Measurements from ENCODE around the gene WWOX. TPM values are rescaled to one million over a fixed set of nuclear protein-coding genes. Genes with fewer than 3 reads are reported as not detected.
"Not testable (repeated sequence)": the region's sequence is repeated elsewhere in the genome, so short reads cannot be mapped to it uniquely, and the experiment has no call there.

WWOX gene
- total RNA-seq, 6 donors from 2014 or later: 18.7 to 167 (median 31.0) TPM

- Histone ChIP-seq H3K4me3 (no peak overlapping the region), H3K27me3 (no peaks in the 10 kb centered on the region), H3K27ac (no peak overlapping the region), H3K36me3 (no peaks in the 10 kb centered on the region), H3K9me3 (no peaks in the 10 kb centered on the region), H3K4me1 (no peaks in the 10 kb centered on the region)
- ATAC-seq (ENCODE audit: low FRiP score in 2 of 2) (no peak), DNase-seq (no peak)
- TF ChIP-seq POLR2AphosphoS5 (IDR thresholded peaks at IDR 0.05): no peak
- TF ChIP-seq CTCF (IDR thresholded peaks at IDR 0.05): no peak
- no peak for TF ChIP-seq EP300 (IDR thresholded peaks at IDR 0.05)
- no peak for TF ChIP-seq POLR2A (IDR thresholded peaks at IDR 0.05)
- 85 to 87% methylated on average over 4 of the region's 4 CpGs for WGBS, 2 donors
Observed at GRCh38 chr16:79051313-79051712, 951.9 kb downstream of the WWOX start.

GRCh38 chr16:79052198-79052597 lies 952.7 kb downstream of the WWOX start:
- H3K4me1 ChIP-seq; H3K4me3 ChIP-seq; ATAC-seq (ENCODE audit: low FRiP score in 2 of 2); H3K9me3 ChIP-seq; DNase-seq; H3K36me3 ChIP-seq; H3K27me3 ChIP-seq; H3K27ac ChIP-seq: not testable (repeated sequence)
- WGBS, 2 donors: 92% methylated on average over 4 of the region's 4 CpGs

GRCh38 chr16:79053577-79053976 lies 954.1 kb downstream of the WWOX start:
- no peak overlapping the region for H3K4me3 ChIP-seq
- WGBS, 2 donors: 93 to 95% methylated on average over 4 of the region's 4 CpGs
- no peaks in the 10 kb centered on the region for H3K4me1 ChIP-seq
- no peaks in the 10 kb centered on the region for H3K36me3 ChIP-seq
- ATAC-seq (ENCODE audit: low FRiP score in 2 of 2) (no peak), DNase-seq (no peak)
- no peaks in the 10 kb centered on the region for H3K9me3 ChIP-seq
- TF ChIP-seq POLR2A (IDR thresholded peaks at IDR 0.05) (no peak), EP300 (IDR thresholded peaks at IDR 0.05) (no peak), POLR2AphosphoS5 (IDR thresholded peaks at IDR 0.05) (no peak)
- no peaks in the 10 kb centered on the region for H3K27me3 ChIP-seq
- no peak overlapping the region for H3K27ac ChIP-seq

GRCh38 chr16:79054211-79054984 lies 954.9 kb downstream of the WWOX start:
- Histone ChIP-seq H3K27me3 (no peaks in the 10 kb centered on the region), H3K4me3 (no peak overlapping the region), H3K9me3 (no peaks in the 10 kb centered on the region), H3K4me1 (no peaks in the 10 kb centered on the region), H3K36me3 (no peaks in the 10 kb centered on the region), H3K27ac (no peak overlapping the region)
- DNase-seq (no peak), ATAC-seq (ENCODE audit: low FRiP score in 2 of 2) (no peak)
- TF ChIP-seq EP300 (IDR thresholded peaks at IDR 0.05): no peak
- no peak for TF ChIP-seq CTCF (IDR thresholded peaks at IDR 0.05)
- TF ChIP-seq POLR2A (IDR thresholded peaks at IDR 0.05): no peak
- no peak for TF ChIP-seq POLR2AphosphoS5 (IDR thresholded peaks at IDR 0.05)
- WGBS, 2 donors: 82 to 85% methylated on average over 13 of the region's 13 CpGs

- no peak for TF ChIP-seq POLR2A (IDR thresholded peaks at IDR 0.05)
- TF ChIP-seq CTCF (IDR thresholded peaks at IDR 0.05): no peak
- TF ChIP-seq POLR2AphosphoS5 (IDR thresholded peaks at IDR 0.05): no peak
- TF ChIP-seq EP300 (IDR thresholded peaks at IDR 0.05): no peak
- WGBS, 2 donors: 92 to 93% methylated on average over 3 of the region's 3 CpGs
Observed at GRCh38 chr16:79055251-79055970, 956.0 kb downstream of the WWOX start.

More at GRCh38 chr16:79055251-79055970, 956.0 kb downstream of the WWOX start:
- ATAC-seq (ENCODE audit: low FRiP score in 2 of 2) (no peak), DNase-seq (no peak)
- no peaks in the 10 kb centered on the region for H3K27me3 ChIP-seq
- no peak overlapping the region for H3K27ac ChIP-seq
- H3K36me3 ChIP-seq: no peaks in the 10 kb centered on the region
- no peaks in the 10 kb centered on the region for H3K9me3 ChIP-seq
- no peak overlapping the region for H3K4me3 ChIP-seq
- H3K4me1 ChIP-seq: no peaks in the 10 kb centered on the region
